Raji (cell line): Measurements from ENCODE around the gene ZNF607.
A peak's percentile ranks its signal among the peaks of the same experiment; 100 is the strongest.

Experiments
- POLR2A ChIP-seq: IDR thresholded peaks from 2 replicates; pipeline ENCODE4 v1.6.1; 2011; ENCODE audit warnings: low read depth, low read length, control low read depth; ENCODE audit not compliant: insufficient read depth

The ZNF607 gene

GRCh38 chr19:37719111-37719926 lies at the start of gene ZNF607:
Gene ZNF607 (minus strand): TSS chr19:37719761. CDS start chr19:37711618, 8,143 bp downstream.
- peak; percentile 81 for TF ChIP-seq POLR2A

- no peak for TF ChIP-seq POLR2A
These were observed 43.9 kb upstream of the ZNF607 start for GRCh38 chr19:37763488-37763887.

- no peak for TF ChIP-seq POLR2A
These were observed 18.8 kb upstream of the ZNF607 start for GRCh38 chr19:37738371-37738770.

GRCh38 chr19:37725181-37725580 lies 5.6 kb upstream of the ZNF607 start:
- TF ChIP-seq POLR2A, result no peak

GRCh38 chr19:37719927-37720265 lies 335 bp upstream of the ZNF607 start:
- TF ChIP-seq POLR2A, result no peak

- TF ChIP-seq POLR2A, result no peak
These were observed 1.3 kb downstream of the ZNF607 start for GRCh38 chr19:37718304-37718703.

GRCh38 chr19:37716140-37716539 lies 3.4 kb downstream of the ZNF607 start:
- no peak for TF ChIP-seq POLR2A

- TF ChIP-seq POLR2A, result no peak
These were observed 13.4 kb downstream of the ZNF607 start for GRCh38 chr19:37706052-37706605.

GRCh38 chr19:37699057-37699456 lies 20.5 kb downstream of the ZNF607 start:
- no peak for TF ChIP-seq POLR2A

- TF ChIP-seq POLR2A, result no peak
These were observed 21.3 kb downstream of the ZNF607 start for GRCh38 chr19:37698216-37698615.

GRCh38 chr19:37695144-37695899 lies 24.2 kb downstream of the ZNF607 start:
- TF ChIP-seq POLR2A, result no peak

GRCh38 chr19:37692956-37693620 lies 26.5 kb downstream of the ZNF607 start:
- TF ChIP-seq POLR2A, result no peak

GRCh38 chr19:37691881-37692504 lies 27.6 kb downstream of the ZNF607 start:
- TF ChIP-seq POLR2A, result peak; percentile 47; the same call in 1 of the 2 replicates

- no peak for TF ChIP-seq POLR2A
These were observed 36.0 kb downstream of the ZNF607 start for GRCh38 chr19:37683520-37683919.

GRCh38 chr19:37669450-37669914 lies 50.1 kb downstream of the ZNF607 start:
- no peak for TF ChIP-seq POLR2A
